Transverse colon (tissue), 3 donors: Measurements from ENCODE around the gene POU2F1.

Experiments used
- EP300 ChIP-seq: sonication (generic); formaldehyde crosslinking; IDR thresholded peaks from one replicate; pipeline ENCODE4 v1.6.1; 2017; ENCODE audit warnings: antibody characterized with exemption, low read depth
- POLR2A ChIP-seq: fragments of 450-650 bp; IDR thresholded peaks from one replicate; pipeline ENCODE4 v1.6.1; 2016; ENCODE audit warnings: antibody characterized with exemption, mild to moderate bottlenecking, moderate library complexity
- POLR2AphosphoS5 ChIP-seq, 3 donors: sonication (generic); formaldehyde crosslinking; IDR thresholded peaks; one replicate each; pipeline ENCODE4 v1.6.1; 2016; ENCODE audit warnings: antibody characterized with exemption in 3 of 3

- TF ChIP-seq EP300 (no peak), POLR2AphosphoS5 (IDR thresholded peaks at IDR 0.05) (no peak), POLR2A (no peak)
These were observed 73.8 kb downstream of the POU2F1 start for GRCh38 chr1:167294528-167294927.
